OCI-LY7 (cell line): Measurements from ENCODE around the gene BIRC5.

Experiments used
- CTCF ChIP-seq: fragments of 200-600 bp; sonication (generic); conservative IDR thresholded peaks from 2 replicates; pipeline ENCODE4 v1.5.1; 2014; ENCODE audit warnings: mild to moderate bottlenecking, antibody characterized with exemption, low read length, moderate library complexity, mixed read lengths
- EZH2phosphoT487 ChIP-seq: fragments of 200-600 bp; sonication (generic); IDR thresholded peaks from 2 replicates; pipeline ENCODE4 v1.6.1; 2018; ENCODE audit warnings: low read depth, borderline replicate concordance, mild to moderate bottlenecking, mixed run types, antibody characterized with exemption, low read length, moderate library complexity, mixed read lengths

- TF ChIP-seq CTCF (no peak), EZH2phosphoT487 (no peak)
Measured at GRCh38 chr17:78271419-78272170, 57.5 kb downstream of the BIRC5 start.
